HG03378 (cell line): ENCODE data around the gene CAPN2.

Experiments used
- ATAC-seq: cut with Tn5 transposase; IDR thresholded peaks from one replicate; pipeline ENCODE4 v1.9.1; 2021; ENCODE audit warnings: mild to moderate bottlenecking, moderate library complexity; ENCODE audit not compliant: unreplicated experiment

The CAPN2 gene

GRCh38 chr1:223712194-223712849 is at the start of gene CAPN2:
Gene CAPN2, plus strand, starts transcription at chr1:223712539. Its CDS starts 102 bp downstream, at chr1:223712641.
- no peak for ATAC-seq

- no peak for ATAC-seq
These were observed 49.4 kb upstream of the CAPN2 start for GRCh38 chr1:223662943-223663342.

DNA sequence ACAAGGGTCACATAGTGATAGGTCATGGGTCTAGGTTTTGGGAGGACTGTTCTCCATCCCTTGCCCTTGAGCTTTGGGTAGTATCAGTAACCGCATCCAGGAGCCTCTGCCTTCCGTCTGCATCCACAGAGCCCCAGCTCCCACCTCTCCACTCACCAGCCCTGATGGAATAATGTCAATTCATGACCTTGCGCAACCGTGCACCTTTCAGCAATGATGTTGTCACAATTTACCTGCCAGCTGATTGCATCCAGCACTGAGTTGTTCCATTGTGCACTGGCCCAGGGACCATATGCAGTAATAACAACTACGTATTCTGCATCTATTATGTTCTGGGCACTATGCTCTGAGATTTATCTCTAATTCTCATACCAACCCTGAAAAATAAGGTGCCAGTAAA is 48.2 kb upstream of the CAPN2 start:
- no peak for ATAC-seq

GRCh38 chr1:223665592-223666312 is 46.6 kb upstream of the CAPN2 start, which contains the start of gene CAPN8:
Gene CAPN8, minus strand, starts transcription at chr1:223665701. Its CDS starts 55 bp downstream, at chr1:223665646.
- no peak for ATAC-seq

DNA sequence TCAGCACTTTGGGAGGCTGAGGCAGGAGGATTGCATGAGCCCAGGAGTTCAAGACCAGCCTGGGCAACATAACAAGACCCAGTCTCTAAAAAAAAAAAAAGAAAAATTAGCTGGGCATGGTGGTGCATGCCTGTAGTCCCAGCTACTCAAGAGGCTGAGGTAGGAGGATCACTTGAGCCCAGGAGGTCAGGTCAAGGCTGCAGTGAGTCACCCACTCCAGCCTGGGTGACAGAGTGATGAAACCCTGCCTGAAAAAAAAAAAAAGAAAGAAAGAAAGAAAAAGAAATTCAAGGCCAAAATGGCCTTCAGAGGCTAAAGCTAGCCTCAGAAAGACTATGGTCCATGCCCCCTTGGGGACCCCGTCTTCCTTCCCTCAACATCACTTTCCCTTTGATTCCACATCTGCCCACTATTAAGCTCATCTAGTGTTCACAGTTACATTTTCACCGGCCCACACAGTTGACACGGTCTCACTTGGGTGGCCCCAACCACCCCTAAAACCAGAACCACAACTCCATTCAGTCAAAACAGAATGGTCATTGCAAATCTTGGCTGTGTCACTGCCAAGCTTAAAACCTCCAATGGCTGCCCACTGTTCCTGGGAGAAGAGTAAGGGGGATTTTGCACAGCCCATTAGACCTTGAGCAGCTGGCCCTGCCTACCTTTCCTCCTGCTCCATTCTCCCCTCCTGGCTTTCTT is 44.7 kb upstream of the CAPN2 start:
- ATAC-seq, result peak; percentile 53

GRCh38 chr1:223669003-223669795 is 43.1 kb upstream of the CAPN2 start:
- ATAC-seq, result no peak

GRCh38 chr1:223670458-223671159 is 41.7 kb upstream of the CAPN2 start:
- ATAC-seq, result no peak

- no peak for ATAC-seq
These were observed 38.0 kb upstream of the CAPN2 start for GRCh38 chr1:223674119-223674890.

GRCh38 chr1:223678841-223679240 is 33.5 kb upstream of the CAPN2 start:
- no peak for ATAC-seq

DNA sequence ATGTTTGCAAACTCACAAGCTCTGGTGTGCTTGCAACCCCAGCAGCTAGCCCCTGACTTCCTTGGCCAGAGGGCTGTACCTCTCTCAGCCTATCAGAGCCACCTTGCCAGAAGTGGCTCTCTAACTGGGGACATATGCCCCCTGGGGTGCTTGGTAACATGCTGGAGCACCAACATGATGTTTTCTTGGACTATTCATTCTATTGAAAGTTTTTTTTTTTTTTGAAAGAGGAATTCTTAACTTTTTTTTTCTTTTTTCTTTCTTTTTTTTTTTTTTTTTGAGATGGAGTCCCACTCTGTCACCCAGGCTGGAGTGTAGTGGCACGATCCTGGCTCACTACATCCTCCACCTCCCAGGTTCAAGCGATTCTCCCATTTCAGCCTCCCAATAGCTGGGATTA is 32.2 kb upstream of the CAPN2 start:
- no peak for ATAC-seq

DNA sequence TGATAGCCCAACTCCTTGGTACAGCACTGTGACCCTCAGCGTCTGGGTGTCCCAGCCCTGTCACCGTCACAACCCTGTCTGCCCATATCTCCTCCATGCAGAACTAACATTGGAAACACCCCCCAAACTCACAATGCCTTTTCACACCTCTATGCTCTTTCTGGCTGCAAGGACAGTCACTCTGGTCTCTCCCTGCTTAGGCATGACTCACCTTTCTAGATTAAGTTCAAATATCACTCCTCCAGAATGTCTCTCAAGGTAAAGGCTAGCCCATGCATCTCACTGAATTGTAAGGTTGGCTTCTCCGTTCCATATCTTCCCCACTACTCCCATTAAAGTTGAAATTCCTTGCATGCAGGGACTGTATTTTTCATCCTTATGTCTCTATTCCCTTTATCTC is 29.8 kb upstream of the CAPN2 start:
- no peak for ATAC-seq

- no peak for ATAC-seq
These were observed 28.5 kb upstream of the CAPN2 start for GRCh38 chr1:223683586-223684487.

- no peak for ATAC-seq
These were observed 27.9 kb upstream of the CAPN2 start for GRCh38 chr1:223684488-223684792.

GRCh38 chr1:223691121-223691520 is 21.2 kb upstream of the CAPN2 start:
- ATAC-seq, result no peak

GRCh38 chr1:223695014-223695548 is 17.3 kb upstream of the CAPN2 start:
- ATAC-seq, result no peak

- no peak for ATAC-seq
These were observed 16.4 kb upstream of the CAPN2 start for GRCh38 chr1:223695941-223696340.

GRCh38 chr1:223700388-223700918 is 11.9 kb upstream of the CAPN2 start:
- ATAC-seq, result no peak

DNA sequence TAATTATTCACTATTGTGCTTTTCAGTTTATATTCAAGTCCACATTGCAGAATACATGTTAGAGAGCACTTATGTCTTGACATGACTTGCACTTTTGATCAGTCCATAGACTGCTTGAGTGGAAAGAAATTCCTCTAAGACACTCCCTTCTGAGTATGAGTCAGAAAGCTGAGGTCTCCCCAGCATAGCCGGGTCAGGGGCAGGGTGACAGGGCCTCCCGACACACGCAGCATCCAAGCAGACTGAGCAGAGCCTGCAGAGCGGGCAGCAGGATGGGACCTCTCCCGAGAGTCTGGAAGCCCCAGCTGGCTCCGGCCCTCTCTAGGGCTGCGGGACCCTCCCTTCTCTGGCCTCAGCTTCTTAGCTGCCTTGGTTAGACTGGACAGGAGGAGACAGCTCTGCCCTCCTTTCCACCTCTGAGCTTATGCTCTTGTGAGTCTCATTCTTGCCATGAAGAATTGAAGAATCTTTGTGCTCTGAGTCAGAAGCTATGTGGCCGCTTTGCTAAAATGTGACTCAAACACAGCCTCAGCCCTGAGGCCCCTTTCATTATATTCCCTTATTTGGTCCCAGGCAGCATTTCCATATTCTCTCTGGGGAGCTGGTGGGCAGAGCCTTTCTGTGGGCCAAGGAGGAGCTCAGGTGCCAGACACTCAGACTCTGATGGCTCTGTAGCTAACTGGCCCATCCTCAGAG is 11.2 kb upstream of the CAPN2 start:
- no peak for ATAC-seq
